ENCODE measurements around the gene FGD3. TPM values are rescaled to one million over a fixed set of nuclear protein-coding genes. Genes with fewer than 3 reads are reported as not detected.

The FGD3 gene
- total RNA-seq, 4 donors from 2014 or later: 4.3 to 5.1 (median 4.9) TPM

DNA sequence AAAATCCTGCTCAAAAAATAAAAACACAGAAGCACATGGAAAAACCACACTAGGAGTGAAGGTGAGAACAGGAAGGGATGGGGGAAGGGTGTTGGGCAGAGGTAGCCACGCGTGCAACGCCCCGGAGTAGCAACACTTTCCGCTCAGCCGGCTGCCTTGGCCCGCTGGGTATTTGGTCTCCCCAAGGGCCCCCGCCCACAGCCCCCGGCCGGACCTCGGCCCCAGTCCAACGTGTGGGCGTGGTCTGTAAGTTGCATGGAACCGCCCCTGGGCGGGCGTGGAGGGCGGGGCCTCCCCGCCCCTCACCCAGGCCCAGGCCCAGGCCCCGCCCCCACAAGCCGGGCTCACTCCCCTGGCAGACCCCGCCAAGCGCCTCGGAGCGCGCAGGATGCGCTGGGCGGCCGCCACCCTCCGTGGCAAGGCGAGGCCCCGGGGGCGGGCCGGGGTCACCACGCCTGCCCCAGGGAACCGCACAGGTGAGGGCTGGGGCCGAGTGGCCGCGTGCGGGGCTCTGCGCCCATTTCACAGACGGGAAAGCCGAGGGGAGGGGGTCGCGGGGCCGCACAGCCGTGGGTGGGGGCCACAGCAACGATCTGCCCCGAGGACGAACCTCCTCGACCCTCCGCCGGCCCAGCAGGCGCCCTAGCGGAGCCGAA lies 111.2 kb downstream of the FGD3 start, which contains the start of gene SUSD3:
TSS of gene SUSD3 (plus strand) at position 347 of the 656 bp plus-strand sequence. CDS start at position 389, 42 bp downstream.
- intact Hi-C loops (cut with DNase I): no loop called here
- peak within 1 kb of the TSS; percentile 26 to 68 (median 47) for H3K27ac ChIP-seq (replicated peaks in 1 of 4)
- DNase-seq (ENCODE audit: extremely low spot score): no peak
- no peaks in the 10 kb centered on the region for H3K36me3 ChIP-seq
- WGBS: 9% methylated on average over 7 of the region's 55 CpGs
- no peaks in the 10 kb centered on the region for H3K9me3 ChIP-seq
- no peak for TF ChIP-seq POLR2A (IDR thresholded peaks at IDR 0.05; ENCODE audit: low read depth)
- no peak for TF ChIP-seq POLR2AphosphoS5 (IDR thresholded peaks at IDR 0.05)
- TF ChIP-seq, protein P1, sequence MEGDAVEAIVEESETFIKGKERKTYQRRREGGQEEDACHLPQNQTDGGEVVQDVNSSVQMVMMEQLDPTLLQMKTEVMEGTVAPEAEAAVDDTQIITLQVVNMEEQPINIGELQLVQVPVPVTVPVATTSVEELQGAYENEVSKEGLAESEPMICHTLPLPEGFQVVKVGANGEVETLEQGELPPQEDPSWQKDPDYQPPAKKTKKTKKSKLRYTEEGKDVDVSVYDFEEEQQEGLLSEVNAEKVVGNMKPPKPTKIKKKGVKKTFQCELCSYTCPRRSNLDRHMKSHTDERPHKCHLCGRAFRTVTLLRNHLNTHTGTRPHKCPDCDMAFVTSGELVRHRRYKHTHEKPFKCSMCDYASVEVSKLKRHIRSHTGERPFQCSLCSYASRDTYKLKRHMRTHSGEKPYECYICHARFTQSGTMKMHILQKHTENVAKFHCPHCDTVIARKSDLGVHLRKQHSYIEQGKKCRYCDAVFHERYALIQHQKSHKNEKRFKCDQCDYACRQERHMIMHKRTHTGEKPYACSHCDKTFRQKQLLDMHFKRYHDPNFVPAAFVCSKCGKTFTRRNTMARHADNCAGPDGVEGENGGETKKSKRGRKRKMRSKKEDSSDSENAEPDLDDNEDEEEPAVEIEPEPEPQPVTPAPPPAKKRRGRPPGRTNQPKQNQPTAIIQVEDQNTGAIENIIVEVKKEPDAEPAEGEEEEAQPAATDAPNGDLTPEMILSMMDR (IDR thresholded peaks at IDR 0.05): no peak
- no peak for TF ChIP-seq EP300 (IDR thresholded peaks at IDR 0.05)
- H3K4me3 ChIP-seq: peak within 1 kb of the TSS; percentile 53 to 68 (median 57)
- peaks cover 0 to 21% (median 0%) of the 10 kb centered on the region in 4 donors for H3K27me3 ChIP-seq
- H3K4me1 ChIP-seq: peaks cover 16 to 31% (median 27%) of the 10 kb centered on the region in 4 donors

DNA sequence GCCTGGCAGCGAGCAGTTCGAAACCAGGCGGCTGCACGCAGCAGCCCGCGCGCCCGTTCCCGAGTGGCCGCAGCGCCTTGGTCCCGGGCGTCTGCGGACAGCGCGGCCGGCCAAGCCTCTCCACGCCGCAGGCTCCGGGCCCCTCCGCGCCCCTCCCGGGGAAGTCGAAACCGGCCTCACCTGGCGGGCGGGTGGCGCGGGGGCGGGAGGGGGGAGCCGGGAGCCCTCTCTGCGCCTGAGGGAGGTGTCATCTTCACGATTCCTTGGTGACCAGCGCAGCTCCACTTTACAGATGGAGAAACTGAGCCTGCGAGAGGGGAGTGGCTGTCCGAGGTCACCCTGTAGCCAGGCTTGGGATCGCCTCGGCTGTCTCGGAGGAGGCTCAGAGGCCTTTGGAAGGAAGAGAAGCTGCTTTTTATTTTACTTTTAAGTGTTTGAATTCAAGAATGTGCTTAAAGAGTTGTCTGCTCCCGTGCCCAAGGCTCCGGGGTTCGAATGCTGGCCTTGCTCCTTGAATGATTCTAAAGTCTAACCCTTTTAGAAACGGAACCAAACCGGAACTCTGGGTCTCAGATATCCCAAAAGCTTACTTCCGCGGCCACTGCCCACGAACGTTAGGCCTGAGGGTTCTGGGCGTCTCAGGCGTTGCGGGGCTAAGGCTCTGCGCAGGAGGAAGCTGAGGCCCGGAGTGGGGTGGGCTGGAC lies 111.8 kb downstream of the FGD3 start:
- Histone ChIP-seq H3K36me3 (no peaks in the 10 kb centered on the region), H3K9me3 (no peaks in the 10 kb centered on the region), H3K27me3 (peaks cover 0 to 21% (median 0%) of the 10 kb centered on the region in 4 donors), H3K4me1 (peaks cover 16 to 31% (median 27%) of the 10 kb centered on the region in 4 donors), H3K27ac (replicated peaks in 1 of 4) (peak overlapping the region in 3 of 4 donors; percentile 42 to 68 (median 52)), H3K4me3 (peak overlapping the region; percentile 53 to 68 (median 57))
- DNase-seq (ENCODE audit: extremely low spot score): no peak
- WGBS: 49% methylated on average over 22 of the region's 53 CpGs
- intact Hi-C loops (cut with DNase I): no loop called here
- no peak for TF ChIP-seq EP300 (IDR thresholded peaks at IDR 0.05)

DNA sequence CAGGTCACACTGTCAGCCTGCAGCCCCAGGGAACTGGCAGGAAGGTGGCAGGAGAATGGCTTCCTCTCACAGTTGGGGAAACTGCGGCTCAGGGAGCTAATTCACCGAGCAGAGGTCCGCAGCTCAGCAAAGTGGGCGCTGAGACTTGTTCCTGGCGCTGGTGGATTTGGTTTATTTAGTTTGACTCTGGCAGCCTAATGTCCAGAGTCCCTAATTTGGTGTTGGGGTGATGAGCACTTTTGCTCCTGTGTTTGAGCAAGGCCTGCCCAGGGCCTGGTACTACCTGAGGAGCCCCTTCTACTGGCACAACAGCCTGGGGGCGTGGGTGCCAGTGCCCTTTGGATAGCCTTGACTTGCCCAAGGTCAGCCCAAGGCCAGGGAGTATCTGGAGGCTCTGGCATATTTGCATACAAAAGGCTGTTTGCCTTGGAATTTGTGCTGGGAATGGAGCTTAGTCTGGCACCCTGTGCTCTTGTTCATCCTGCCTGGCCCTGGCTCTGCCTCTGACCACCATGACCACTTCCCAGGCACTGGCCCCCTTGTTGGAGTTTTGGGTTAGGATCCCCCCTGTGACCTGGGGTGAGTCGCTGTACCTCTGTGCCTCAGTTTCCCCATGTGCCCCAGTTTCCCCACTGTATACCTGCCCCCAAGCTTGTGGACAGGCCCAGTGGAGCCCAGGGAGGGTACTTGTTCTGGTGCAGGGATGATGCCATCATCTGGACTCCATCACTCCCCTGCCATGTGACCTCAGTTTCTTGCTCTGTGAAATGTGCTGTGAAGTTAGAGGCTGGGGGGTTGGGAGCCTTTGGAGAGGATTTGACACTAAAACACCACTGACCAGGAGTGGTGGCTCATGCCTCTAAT lies 112.6 kb downstream of the FGD3 start:
- H3K4me1 ChIP-seq: peaks cover 16 to 31% (median 27%) of the 10 kb centered on the region in 4 donors
- DNase-seq (ENCODE audit: extremely low spot score): no peak
- no peaks in the 10 kb centered on the region for H3K9me3 ChIP-seq
- WGBS: 85% methylated on average over 6 of the region's 7 CpGs
- intact Hi-C loops (cut with DNase I): no loop called here
- no peaks in the 10 kb centered on the region for H3K36me3 ChIP-seq
- H3K4me3 ChIP-seq: peak overlapping the region; percentile 53 to 68 (median 57)
- TF ChIP-seq POLR2AphosphoS5 (IDR thresholded peaks at IDR 0.05): no peak
- TF ChIP-seq EP300 (IDR thresholded peaks at IDR 0.05): no peak
- TF ChIP-seq, protein P1 (IDR thresholded peaks at IDR 0.05): no peak
- TF ChIP-seq POLR2A (IDR thresholded peaks at IDR 0.05; ENCODE audit: low read depth): no peak
- no peak overlapping the region for H3K27ac ChIP-seq (replicated peaks in 1 of 4)
- peaks cover 0 to 21% (median 0%) of the 10 kb centered on the region in 4 donors for H3K27me3 ChIP-seq

DNA sequence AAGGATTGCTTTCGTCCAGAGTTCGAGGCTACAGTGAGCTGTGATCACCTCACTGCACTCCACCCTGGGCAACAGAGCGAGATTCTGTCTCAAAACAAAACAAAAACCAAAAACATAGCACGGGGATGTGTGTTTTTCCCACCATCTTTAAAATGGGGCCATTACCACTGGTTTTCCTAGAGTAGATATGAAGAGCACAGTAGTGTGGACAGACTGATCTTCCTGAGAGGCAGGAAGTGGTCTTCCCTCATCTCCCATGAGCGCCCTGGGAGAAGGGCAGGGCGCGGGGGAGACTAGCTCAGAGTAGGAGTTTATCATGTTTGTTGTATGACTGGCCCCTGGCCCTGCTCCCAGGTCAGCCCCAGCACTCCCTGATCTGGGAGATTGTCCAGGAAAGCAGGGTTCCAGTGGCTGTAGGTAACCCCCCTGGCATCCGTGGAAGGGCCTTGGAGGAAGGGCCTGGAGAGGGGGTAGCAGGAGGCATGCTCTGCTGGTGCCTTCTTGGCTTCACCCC lies 113.5 kb downstream of the FGD3 start:
- Histone ChIP-seq H3K27ac (replicated peaks in 1 of 4) (no peak overlapping the region), H3K36me3 (no peaks in the 10 kb centered on the region), H3K4me1 (peaks cover 16 to 31% (median 27%) of the 10 kb centered on the region in 4 donors), H3K4me3 (no peak overlapping the region), H3K9me3 (no peaks in the 10 kb centered on the region), H3K27me3 (peaks cover 0 to 21% (median 0%) of the 10 kb centered on the region in 4 donors)
- no peak for DNase-seq (ENCODE audit: extremely low spot score)
- TF ChIP-seq, protein P1 (IDR thresholded peaks at IDR 0.05): no peak
- TF ChIP-seq POLR2A (IDR thresholded peaks at IDR 0.05; ENCODE audit: low read depth) (no peak), POLR2AphosphoS5 (IDR thresholded peaks at IDR 0.05) (no peak), EP300 (IDR thresholded peaks at IDR 0.05) (no peak)
- 92% methylated on average over 7 of the region's 8 CpGs for WGBS
- intact Hi-C loops (cut with DNase I): no loop called here

Data from esophagus muscularis mucosa (tissue), 4 donors.